SIG-M5 treated with dmso at 0.1 percent for 504 hours (cell line): ENCODE data around the gene STEAP3.
"Not testable (repeated sequence)": the region's sequence is repeated elsewhere in the genome, so short reads cannot be mapped to it uniquely, and the experiment has no call there.

Experiments
- DNase-seq: peaks from one replicate; lab custom pipeline; 2025; ENCODE audit not compliant: unreplicated experiment; lab: John Stamatoyannopoulos, UW

The STEAP3 gene

GRCh38 chr2:119260646-119261492 lies 37.2 kb downstream of the STEAP3 start:
- no peak for DNase-seq

- no peak for DNase-seq
Observed at GRCh38 chr2:119261493-119262225, 38.0 kb downstream of the STEAP3 start.

- DNase-seq, result no peak
Observed at GRCh38 chr2:119263025-119263424, 39.4 kb downstream of the STEAP3 start.

- DNase-seq, result peak; percentile 62
Observed at GRCh38 chr2:119263656-119264055, 40.0 kb downstream of the STEAP3 start.

- peak; percentile 63 for DNase-seq
Observed at GRCh38 chr2:119264781-119265692, 41.4 kb downstream of the STEAP3 start.

GRCh38 chr2:119265693-119266066 lies 42.0 kb downstream of the STEAP3 start:
- DNase-seq, result no peak

- no peak for DNase-seq
Observed at GRCh38 chr2:119266091-119266589, 42.5 kb downstream of the STEAP3 start.

GRCh38 chr2:119267604-119268003 lies 44.0 kb downstream of the STEAP3 start:
- DNase-seq, result no peak

GRCh38 chr2:119276864-119277263 lies 53.2 kb downstream of the STEAP3 start:
- no peak for DNase-seq

- not testable (repeated sequence) for DNase-seq
Observed at GRCh38 chr2:119278385-119278784, 54.8 kb downstream of the STEAP3 start.

GRCh38 chr2:119278946-119279345 lies 55.3 kb downstream of the STEAP3 start:
- no peak for DNase-seq

- DNase-seq, result no peak
Observed at GRCh38 chr2:119279666-119280065, 56.0 kb downstream of the STEAP3 start.

GRCh38 chr2:119280680-119281079 lies 57.0 kb downstream of the STEAP3 start:
- DNase-seq, result no peak

- DNase-seq, result peak; percentile 73
Observed at GRCh38 chr2:119282146-119282995, 58.7 kb downstream of the STEAP3 start.

- DNase-seq, result no peak
Observed at GRCh38 chr2:119282996-119283511, 59.4 kb downstream of the STEAP3 start.

- DNase-seq, result peak; percentile 66
Observed at GRCh38 chr2:119283873-119284331, 60.3 kb downstream of the STEAP3 start.

GRCh38 chr2:119286661-119287060 lies 63.0 kb downstream of the STEAP3 start:
- no peak for DNase-seq

- no peak for DNase-seq
Observed at GRCh38 chr2:119288576-119288975, 64.9 kb downstream of the STEAP3 start.

- DNase-seq, result no peak
Observed at GRCh38 chr2:119289093-119289492, 65.5 kb downstream of the STEAP3 start.

GRCh38 chr2:119289642-119290041 lies 66.0 kb downstream of the STEAP3 start:
- no peak for DNase-seq
